ENCODE results near the gene HLA-G.

GRCh38 chr6:29829766-29830165 lies 2.1 kb downstream of the HLA-G start:
- TF ChIP-seq, protein P1, sequence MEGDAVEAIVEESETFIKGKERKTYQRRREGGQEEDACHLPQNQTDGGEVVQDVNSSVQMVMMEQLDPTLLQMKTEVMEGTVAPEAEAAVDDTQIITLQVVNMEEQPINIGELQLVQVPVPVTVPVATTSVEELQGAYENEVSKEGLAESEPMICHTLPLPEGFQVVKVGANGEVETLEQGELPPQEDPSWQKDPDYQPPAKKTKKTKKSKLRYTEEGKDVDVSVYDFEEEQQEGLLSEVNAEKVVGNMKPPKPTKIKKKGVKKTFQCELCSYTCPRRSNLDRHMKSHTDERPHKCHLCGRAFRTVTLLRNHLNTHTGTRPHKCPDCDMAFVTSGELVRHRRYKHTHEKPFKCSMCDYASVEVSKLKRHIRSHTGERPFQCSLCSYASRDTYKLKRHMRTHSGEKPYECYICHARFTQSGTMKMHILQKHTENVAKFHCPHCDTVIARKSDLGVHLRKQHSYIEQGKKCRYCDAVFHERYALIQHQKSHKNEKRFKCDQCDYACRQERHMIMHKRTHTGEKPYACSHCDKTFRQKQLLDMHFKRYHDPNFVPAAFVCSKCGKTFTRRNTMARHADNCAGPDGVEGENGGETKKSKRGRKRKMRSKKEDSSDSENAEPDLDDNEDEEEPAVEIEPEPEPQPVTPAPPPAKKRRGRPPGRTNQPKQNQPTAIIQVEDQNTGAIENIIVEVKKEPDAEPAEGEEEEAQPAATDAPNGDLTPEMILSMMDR (conservative IDR thresholded peaks at IDR 0.05), result no peak
- no peak for TF ChIP-seq EZH2 (IDR thresholded peaks at IDR 0.05; ENCODE audit: low read depth)
